ENCODE measurements around the gene GRK3.
A peak's percentile ranks its signal among the peaks of the same experiment; 100 is the strongest.
"Not testable (repeated sequence)": the region's sequence is repeated elsewhere in the genome, so short reads cannot be mapped to it uniquely, and the experiment has no call there.

Gene GRK3

DNA sequence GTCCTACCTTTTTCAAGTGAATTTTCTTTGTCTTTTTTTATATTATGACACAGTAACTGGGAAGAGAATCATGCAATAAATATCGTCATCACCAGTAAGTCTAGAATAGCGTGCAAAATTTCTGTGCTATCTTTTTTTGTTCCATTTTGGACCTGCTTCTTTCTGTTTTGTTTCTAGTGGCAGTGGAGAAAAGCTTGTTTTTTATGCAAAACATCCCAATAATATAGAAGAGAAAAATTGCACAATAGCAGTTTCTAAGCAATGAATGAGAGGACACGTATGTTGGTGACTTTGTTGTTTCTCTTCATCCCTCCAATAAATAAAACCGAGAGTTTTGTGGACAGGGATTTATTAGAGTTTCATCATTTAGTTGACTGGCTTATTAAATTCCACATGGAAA lies 10.3 kb downstream of the GRK3 start:
- no peak overlapping the region for H3K4me3 ChIP-seq (ENCODE audit: low read length)
- H3K27me3 ChIP-seq (replicated peaks; ENCODE audit: control insufficient read depth, insufficient read depth, low read length), result no peaks in the 10 kb centered on the region
- peaks cover 11% of the 10 kb centered on the region for H3K4me1 ChIP-seq (ENCODE audit: control insufficient read depth, insufficient read depth, low read length)

DNA sequence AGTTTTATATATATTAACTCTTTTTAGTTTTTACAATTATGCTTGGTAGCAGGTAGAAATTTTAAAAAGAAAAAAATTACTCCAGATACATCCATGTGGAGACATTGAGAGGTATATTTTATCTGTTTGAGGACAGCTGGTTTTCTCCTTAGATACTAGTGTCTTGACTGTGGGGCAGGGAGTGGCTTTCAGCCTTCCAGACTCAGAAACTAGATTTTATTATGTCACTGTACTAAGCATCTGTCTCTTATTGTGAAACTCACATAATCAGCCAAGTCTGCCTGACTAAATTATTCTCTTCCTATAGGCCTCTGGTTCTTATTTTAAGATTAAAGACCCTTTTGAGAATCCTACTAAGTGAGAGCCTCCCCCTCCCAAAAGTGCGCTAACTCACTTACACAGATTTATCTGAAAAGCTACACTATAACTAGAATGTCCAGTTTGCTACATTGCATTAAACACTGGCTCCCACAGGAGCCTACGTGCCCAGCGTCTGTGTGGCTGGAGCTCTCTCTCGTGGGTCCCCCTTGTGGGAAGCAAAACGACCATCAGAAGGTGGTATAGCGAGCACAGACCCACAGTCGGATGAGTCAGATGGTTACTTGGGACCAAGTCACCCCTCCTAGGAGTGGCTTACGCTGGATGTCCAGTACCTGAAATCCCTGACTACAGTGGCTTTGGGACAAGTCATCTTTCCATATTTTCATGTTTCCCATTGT lies 11.4 kb downstream of the GRK3 start:
- not testable (repeated sequence) for H3K27me3 ChIP-seq (replicated peaks; ENCODE audit: control insufficient read depth, insufficient read depth, low read length); H3K9me3 ChIP-seq (ENCODE audit: control insufficient read depth, low read length); H3K9ac ChIP-seq (ENCODE audit: low read length); H3K36me3 ChIP-seq (ENCODE audit: control insufficient read depth, insufficient read depth, low read length, severe bottlenecking); H3K4me3 ChIP-seq (ENCODE audit: low read length); H3K4me1 ChIP-seq (ENCODE audit: control insufficient read depth, insufficient read depth, low read length)
- peak; percentile 36 for DNase-seq (ENCODE audit: low read depth)

More for the DNA sequence above, 10.3 kb downstream of the GRK3 start:
- Histone ChIP-seq H3K9ac (ENCODE audit: low read length) (no peak overlapping the region), H3K36me3 (ENCODE audit: control insufficient read depth, insufficient read depth, low read length, severe bottlenecking) (no peaks in the 10 kb centered on the region), H3K9me3 (ENCODE audit: control insufficient read depth, low read length) (no peaks in the 10 kb centered on the region)
- no peak for DNase-seq (ENCODE audit: low read depth)

DNA sequence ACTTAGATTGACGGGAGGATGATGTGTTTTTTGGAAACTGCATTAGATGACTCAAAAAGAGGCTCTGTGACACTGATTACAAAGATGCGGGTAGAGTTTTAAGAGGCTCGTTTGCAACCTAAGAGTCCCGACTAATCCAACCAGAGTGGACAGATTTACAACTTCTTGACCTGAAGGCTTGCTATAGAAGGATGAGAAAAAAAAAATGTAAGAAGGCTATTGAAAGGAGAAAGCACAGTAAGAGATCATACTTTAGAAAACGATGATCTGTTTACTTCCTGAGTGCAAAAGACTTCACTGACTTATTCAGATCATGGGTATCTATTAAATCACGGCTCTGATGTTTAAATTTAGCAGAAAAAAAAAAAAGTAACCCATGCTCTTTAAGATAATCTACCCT lies 17.0 kb downstream of the GRK3 start:
- H3K27me3 ChIP-seq (replicated peaks; ENCODE audit: control insufficient read depth, insufficient read depth, low read length); H3K9ac ChIP-seq (ENCODE audit: low read length); H3K4me1 ChIP-seq (ENCODE audit: control insufficient read depth, insufficient read depth, low read length); DNase-seq (ENCODE audit: low read depth); H3K4me3 ChIP-seq (ENCODE audit: low read length); H3K36me3 ChIP-seq (ENCODE audit: control insufficient read depth, insufficient read depth, low read length, severe bottlenecking); H3K9me3 ChIP-seq (ENCODE audit: control insufficient read depth, low read length): not testable (repeated sequence)

DNA sequence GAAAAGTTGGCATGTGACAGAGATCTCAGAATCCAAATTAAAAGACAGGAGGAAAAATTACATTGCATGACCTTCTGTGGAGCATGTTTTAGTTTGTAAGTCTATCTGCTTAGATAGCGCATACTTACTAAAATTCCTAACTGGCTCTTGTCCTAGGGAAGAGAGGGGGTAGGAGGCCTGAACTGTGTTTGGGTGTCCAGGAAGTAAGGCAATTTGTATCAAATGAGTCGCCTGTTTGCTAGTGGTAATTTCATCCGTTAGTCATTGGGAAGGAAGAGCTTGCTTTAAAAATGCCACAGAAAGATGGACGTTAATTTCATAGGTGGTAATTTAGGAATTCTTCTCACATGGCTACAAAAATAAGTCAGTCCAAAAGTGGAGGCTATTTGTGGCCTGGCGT lies 18.5 kb downstream of the GRK3 start:
- no peaks in the 10 kb centered on the region for H3K9me3 ChIP-seq (ENCODE audit: control insufficient read depth, low read length)
- DNase-seq (ENCODE audit: low read depth), result peak; percentile 24
- no peak overlapping the region for H3K9ac ChIP-seq (ENCODE audit: low read length)

DNA sequence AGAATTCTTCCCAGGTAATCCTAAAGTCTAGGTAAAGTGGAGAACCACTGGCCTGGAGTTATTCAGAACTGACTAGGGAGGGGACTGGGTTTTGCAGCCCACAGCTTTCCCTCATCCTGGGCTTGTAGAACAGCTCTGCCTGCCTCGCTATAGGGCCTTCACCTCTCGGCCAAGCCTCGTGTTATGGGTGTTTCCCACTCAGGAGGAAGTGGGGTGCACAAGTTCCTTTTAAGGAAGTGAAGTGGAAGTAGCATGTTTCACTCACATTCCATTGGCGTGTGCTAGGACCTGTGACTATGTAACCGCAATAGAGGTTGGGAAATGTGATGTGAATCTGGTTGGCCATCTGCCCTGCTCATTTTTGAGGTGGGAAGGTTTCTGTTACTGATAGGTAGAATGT lies 20.5 kb downstream of the GRK3 start:
- H3K36me3 ChIP-seq (ENCODE audit: control insufficient read depth, insufficient read depth, low read length, severe bottlenecking); H3K4me1 ChIP-seq (ENCODE audit: control insufficient read depth, insufficient read depth, low read length); H3K9ac ChIP-seq (ENCODE audit: low read length); H3K9me3 ChIP-seq (ENCODE audit: control insufficient read depth, low read length); DNase-seq (ENCODE audit: low read depth); H3K4me3 ChIP-seq (ENCODE audit: low read length); H3K27me3 ChIP-seq (replicated peaks; ENCODE audit: control insufficient read depth, insufficient read depth, low read length): not testable (repeated sequence)

More for the DNA sequence above, 18.5 kb downstream of the GRK3 start:
- Histone ChIP-seq H3K36me3 (ENCODE audit: control insufficient read depth, insufficient read depth, low read length, severe bottlenecking) (no peaks in the 10 kb centered on the region), H3K27me3 (replicated peaks; ENCODE audit: control insufficient read depth, insufficient read depth, low read length) (no peaks in the 10 kb centered on the region), H3K4me1 (ENCODE audit: control insufficient read depth, insufficient read depth, low read length) (peaks cover 7% of the 10 kb centered on the region), H3K4me3 (ENCODE audit: low read length) (no peak overlapping the region)

DNA sequence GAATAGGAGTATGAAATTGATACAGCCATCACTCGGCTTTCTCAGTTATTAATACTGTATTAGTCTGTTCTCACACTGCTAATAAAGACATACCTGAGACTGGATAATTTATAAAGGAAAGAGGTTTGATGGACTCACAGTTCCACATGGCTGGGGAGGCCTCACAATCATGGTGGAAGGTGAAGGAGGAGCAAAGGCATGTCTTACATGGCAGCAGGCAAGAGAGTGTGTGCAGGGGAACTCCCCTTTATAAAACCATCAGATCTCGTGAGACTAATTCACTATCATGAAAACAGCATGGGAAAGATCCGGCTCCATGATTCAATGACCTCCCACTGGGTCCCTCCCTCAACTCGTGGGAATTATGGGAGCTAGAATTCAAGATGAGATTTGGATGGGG lies 25.2 kb downstream of the GRK3 start:
- DNase-seq (ENCODE audit: low read depth); H3K27me3 ChIP-seq (replicated peaks; ENCODE audit: control insufficient read depth, insufficient read depth, low read length); H3K9ac ChIP-seq (ENCODE audit: low read length); H3K36me3 ChIP-seq (ENCODE audit: control insufficient read depth, insufficient read depth, low read length, severe bottlenecking); H3K4me3 ChIP-seq (ENCODE audit: low read length); H3K4me1 ChIP-seq (ENCODE audit: control insufficient read depth, insufficient read depth, low read length); H3K9me3 ChIP-seq (ENCODE audit: control insufficient read depth, low read length): not testable (repeated sequence)

DNA sequence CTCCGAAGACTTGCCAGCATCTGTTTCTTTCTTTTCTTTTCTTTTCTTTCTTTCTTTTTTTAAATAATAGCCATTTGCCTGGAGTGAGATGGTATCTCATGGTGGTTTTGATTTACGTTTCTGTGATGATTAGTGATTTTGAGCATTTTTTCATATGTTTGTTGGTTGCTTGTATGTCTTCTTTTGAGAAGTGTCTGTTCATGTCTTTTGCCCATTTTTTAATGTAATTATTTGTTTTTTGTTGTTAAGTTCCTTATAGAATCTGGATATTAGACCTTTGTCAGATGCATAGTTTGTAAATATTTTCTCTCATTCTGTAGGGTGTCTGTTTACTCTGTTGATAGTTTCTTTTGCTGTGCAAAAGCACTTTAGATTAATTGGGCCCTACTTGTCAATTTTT lies 28.8 kb downstream of the GRK3 start:
- H3K9ac ChIP-seq (ENCODE audit: low read length); H3K4me1 ChIP-seq (ENCODE audit: control insufficient read depth, insufficient read depth, low read length); DNase-seq (ENCODE audit: low read depth); H3K4me3 ChIP-seq (ENCODE audit: low read length); H3K9me3 ChIP-seq (ENCODE audit: control insufficient read depth, low read length); H3K36me3 ChIP-seq (ENCODE audit: control insufficient read depth, insufficient read depth, low read length, severe bottlenecking); H3K27me3 ChIP-seq (replicated peaks; ENCODE audit: control insufficient read depth, insufficient read depth, low read length): not testable (repeated sequence)

DNA sequence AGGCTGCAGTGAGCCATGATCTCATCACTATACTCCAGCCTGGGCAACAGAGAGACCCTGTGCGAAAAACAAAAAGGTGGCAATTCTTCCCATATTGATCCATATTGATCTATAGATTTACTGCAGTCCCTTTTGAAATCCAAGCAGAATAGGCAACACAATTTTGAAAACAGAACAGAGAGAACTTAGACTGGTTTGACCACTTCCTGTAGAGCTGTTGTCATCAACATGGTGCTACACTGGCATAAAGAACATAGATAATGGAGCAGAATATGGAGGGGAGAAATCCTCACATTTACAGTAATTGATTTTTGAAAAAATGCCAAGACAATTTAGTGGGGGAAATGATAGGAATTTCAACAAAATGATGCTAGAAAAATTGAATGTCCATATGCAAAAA lies 34.1 kb downstream of the GRK3 start:
- Histone ChIP-seq H3K4me1 (ENCODE audit: control insufficient read depth, insufficient read depth, low read length) (peaks cover 8% of the 10 kb centered on the region), H3K9me3 (ENCODE audit: control insufficient read depth, low read length) (peaks cover 3% of the 10 kb centered on the region), H3K27me3 (replicated peaks; ENCODE audit: control insufficient read depth, insufficient read depth, low read length) (no peaks in the 10 kb centered on the region), H3K36me3 (ENCODE audit: control insufficient read depth, insufficient read depth, low read length, severe bottlenecking) (no peaks in the 10 kb centered on the region), H3K9ac (ENCODE audit: low read length) (no peak overlapping the region), H3K4me3 (ENCODE audit: low read length) (no peak overlapping the region)
- no peak for DNase-seq (ENCODE audit: low read depth)

DNA sequence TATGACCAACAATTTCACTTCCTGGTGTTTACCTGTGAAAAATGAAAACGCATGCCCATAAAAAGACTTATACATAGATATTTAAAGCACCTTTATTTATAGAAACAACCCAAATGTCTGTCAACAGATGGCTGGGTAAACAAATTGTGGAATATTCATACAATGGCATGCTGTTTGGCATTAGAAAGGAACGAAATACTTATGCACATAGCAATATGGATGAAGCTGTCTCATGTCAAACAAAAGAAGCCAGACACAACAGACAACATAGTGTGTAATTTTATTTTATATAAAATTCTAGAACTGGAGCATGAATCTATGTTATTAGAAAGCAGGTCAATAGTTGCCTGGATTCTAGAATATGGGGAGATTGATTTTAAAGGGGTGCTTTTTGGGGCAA lies 38.0 kb downstream of the GRK3 start:
- H3K4me3 ChIP-seq (ENCODE audit: low read length), result no peak overlapping the region
- H3K9ac ChIP-seq (ENCODE audit: low read length), result no peak overlapping the region
- H3K36me3 ChIP-seq (ENCODE audit: control insufficient read depth, insufficient read depth, low read length, severe bottlenecking), result no peaks in the 10 kb centered on the region
- H3K4me1 ChIP-seq (ENCODE audit: control insufficient read depth, insufficient read depth, low read length), result peaks cover 8% of the 10 kb centered on the region
- no peaks in the 10 kb centered on the region for H3K27me3 ChIP-seq (replicated peaks; ENCODE audit: control insufficient read depth, insufficient read depth, low read length)
- no peak for DNase-seq (ENCODE audit: low read depth)
- H3K9me3 ChIP-seq (ENCODE audit: control insufficient read depth, low read length), result no peaks in the 10 kb centered on the region

DNA sequence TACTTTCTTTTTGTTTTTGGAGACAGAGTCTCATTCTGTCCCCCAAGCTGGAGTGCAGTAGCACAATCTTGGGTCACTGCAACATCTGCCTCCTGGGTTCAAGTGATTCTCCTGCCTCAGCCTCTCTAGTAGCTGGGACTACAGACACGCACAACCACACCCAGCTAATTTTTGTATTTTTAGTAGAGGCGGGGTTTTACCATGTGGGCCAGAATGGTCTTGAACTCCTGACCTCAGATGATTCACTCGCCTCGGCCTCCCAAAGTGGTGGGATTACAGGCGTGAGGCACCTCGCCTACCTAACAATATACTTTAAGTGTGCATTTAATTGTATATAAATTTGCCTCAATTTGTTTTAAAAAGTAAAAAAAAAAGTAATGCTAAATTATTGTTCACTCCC lies 38.4 kb downstream of the GRK3 start:
- peaks cover 8% of the 10 kb centered on the region for H3K4me1 ChIP-seq (ENCODE audit: control insufficient read depth, insufficient read depth, low read length)
- no peak for DNase-seq (ENCODE audit: low read depth)
- no peak overlapping the region for H3K4me3 ChIP-seq (ENCODE audit: low read length)

DNA sequence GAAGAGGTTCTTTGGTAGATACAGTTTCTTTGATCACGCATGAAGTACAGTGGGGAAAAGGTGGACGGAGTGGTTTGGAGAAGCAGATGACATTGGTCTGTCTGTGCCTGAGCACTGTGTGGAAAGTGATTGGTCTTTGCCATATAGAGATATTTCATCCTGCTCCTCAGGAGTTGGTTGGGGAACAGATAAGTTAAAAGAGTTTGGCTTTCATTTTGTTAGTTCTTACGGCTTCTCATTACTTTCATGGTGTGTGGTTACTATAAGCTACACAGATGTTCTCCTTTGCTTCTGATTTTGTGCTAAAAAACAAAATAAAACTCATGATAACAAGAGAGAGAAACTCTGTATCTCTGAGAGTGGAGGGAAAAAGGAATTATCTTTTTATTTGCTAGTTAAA lies 40.7 kb downstream of the GRK3 start:
- H3K4me3 ChIP-seq (ENCODE audit: low read length); H3K4me1 ChIP-seq (ENCODE audit: control insufficient read depth, insufficient read depth, low read length); H3K36me3 ChIP-seq (ENCODE audit: control insufficient read depth, insufficient read depth, low read length, severe bottlenecking); DNase-seq (ENCODE audit: low read depth); H3K9ac ChIP-seq (ENCODE audit: low read length); H3K27me3 ChIP-seq (replicated peaks; ENCODE audit: control insufficient read depth, insufficient read depth, low read length); H3K9me3 ChIP-seq (ENCODE audit: control insufficient read depth, low read length): not testable (repeated sequence)

More for the DNA sequence above, 38.4 kb downstream of the GRK3 start:
- Histone ChIP-seq H3K27me3 (replicated peaks; ENCODE audit: control insufficient read depth, insufficient read depth, low read length) (no peaks in the 10 kb centered on the region), H3K9me3 (ENCODE audit: control insufficient read depth, low read length) (no peaks in the 10 kb centered on the region), H3K36me3 (ENCODE audit: control insufficient read depth, insufficient read depth, low read length, severe bottlenecking) (no peaks in the 10 kb centered on the region), H3K9ac (ENCODE audit: low read length) (no peak overlapping the region)

DNA sequence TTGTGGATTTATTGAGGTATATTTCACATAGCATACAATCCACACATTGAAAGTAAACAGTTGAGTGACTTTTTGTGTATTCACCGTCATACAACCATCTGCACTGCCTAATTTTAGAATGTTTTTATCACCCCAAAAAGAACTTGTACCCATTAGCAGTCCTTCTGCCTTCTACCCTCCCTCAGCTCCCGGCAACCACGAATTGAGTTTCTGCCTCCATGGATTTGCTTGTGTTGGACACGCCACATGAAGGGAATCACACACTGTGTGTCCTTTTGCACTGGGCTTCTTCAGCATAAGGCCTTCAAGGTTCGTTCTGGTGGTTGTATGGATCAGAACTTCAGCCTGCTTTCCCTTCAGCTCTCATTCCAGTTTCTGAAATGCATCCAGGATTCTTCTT lies 41.1 kb downstream of the GRK3 start:
- H3K4me1 ChIP-seq (ENCODE audit: control insufficient read depth, insufficient read depth, low read length); DNase-seq (ENCODE audit: low read depth); H3K4me3 ChIP-seq (ENCODE audit: low read length); H3K27me3 ChIP-seq (replicated peaks; ENCODE audit: control insufficient read depth, insufficient read depth, low read length); H3K36me3 ChIP-seq (ENCODE audit: control insufficient read depth, insufficient read depth, low read length, severe bottlenecking); H3K9me3 ChIP-seq (ENCODE audit: control insufficient read depth, low read length); H3K9ac ChIP-seq (ENCODE audit: low read length): not testable (repeated sequence)

All from adipocyte (in vitro differentiated cells).